Measurements from ENCODE around the gene NBEAL2. TPM values are rescaled to one million over a fixed set of nuclear protein-coding genes. Genes with fewer than 3 reads are reported as not detected.

The NBEAL2 gene
- polyA plus RNA-seq, 3 donors, result 10.4 to 622 (median 17.3) TPM

DNA sequence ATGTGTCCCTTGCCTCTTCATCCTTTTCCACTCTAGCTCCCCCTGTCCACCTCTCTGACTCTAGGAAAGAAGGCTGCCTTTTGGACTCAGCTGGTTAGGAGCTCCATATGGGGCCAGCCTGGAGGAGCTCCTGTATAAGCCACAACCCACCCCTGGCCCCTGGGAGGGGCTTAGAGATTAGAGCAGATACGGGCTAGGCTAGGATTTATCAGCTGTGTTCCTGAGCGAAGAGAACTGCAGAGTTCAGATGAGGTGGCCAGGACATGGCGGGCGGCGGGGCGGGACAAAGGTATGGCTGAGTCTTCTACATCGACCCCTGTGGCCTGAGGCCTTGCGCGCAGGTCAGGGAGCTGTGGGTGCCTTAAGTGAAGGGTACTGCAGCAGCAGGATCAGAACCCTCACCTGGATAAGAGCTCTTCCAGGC lies 7.9 kb downstream of the NBEAL2 start:
- H3K27me3 ChIP-seq (ENCODE audit: control insufficient read depth in 2 of 2, insufficient read depth in 2 of 2, low read length in 2 of 2), result no peaks in the 10 kb centered on the region
- peak overlapping the region; percentile 83 for H3K4me2 ChIP-seq (replicated peaks; ENCODE audit: extremely low read depth, low read length, poor library complexity, severe bottlenecking)
- peaks cover 69% of the 10 kb centered on the region for H4K20me1 ChIP-seq (ENCODE audit: insufficient read depth, low read length)
- H3K4me1 Mint-ChIP-seq, result peaks cover 93% of the 10 kb centered on the region
- no peaks in the 10 kb centered on the region for H3K9me3 Mint-ChIP-seq
- peaks cover 92 to 100% of the 10 kb centered on the region in 2 donors for H3K4me1 ChIP-seq (ENCODE audit: control insufficient read depth in 1 of 2, insufficient read depth in 2 of 2, low read length in 2 of 2)
- peak overlapping the region; percentile 80 to 90 for H3K4me3 Mint-ChIP-seq
- TF ChIP-seq, protein P1, sequence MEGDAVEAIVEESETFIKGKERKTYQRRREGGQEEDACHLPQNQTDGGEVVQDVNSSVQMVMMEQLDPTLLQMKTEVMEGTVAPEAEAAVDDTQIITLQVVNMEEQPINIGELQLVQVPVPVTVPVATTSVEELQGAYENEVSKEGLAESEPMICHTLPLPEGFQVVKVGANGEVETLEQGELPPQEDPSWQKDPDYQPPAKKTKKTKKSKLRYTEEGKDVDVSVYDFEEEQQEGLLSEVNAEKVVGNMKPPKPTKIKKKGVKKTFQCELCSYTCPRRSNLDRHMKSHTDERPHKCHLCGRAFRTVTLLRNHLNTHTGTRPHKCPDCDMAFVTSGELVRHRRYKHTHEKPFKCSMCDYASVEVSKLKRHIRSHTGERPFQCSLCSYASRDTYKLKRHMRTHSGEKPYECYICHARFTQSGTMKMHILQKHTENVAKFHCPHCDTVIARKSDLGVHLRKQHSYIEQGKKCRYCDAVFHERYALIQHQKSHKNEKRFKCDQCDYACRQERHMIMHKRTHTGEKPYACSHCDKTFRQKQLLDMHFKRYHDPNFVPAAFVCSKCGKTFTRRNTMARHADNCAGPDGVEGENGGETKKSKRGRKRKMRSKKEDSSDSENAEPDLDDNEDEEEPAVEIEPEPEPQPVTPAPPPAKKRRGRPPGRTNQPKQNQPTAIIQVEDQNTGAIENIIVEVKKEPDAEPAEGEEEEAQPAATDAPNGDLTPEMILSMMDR (IDR thresholded peaks at IDR 0.05), result no peak
- peak overlapping the region; percentile 69 for H3K9ac ChIP-seq (ENCODE audit: insufficient read depth, low read length, poor library complexity, severe bottlenecking)
- peak overlapping the region; percentile 89 to 92 for H3K27ac ChIP-seq (ENCODE audit: low read depth in 1 of 2, low read length in 2 of 2)
- no peak overlapping the region for H2AFZ ChIP-seq (ENCODE audit: insufficient read depth, low read depth, low read length, poor library complexity, severe bottlenecking)
- H3K36me3 ChIP-seq (replicated peaks in 1 of 2; ENCODE audit: control insufficient read depth in 1 of 2, insufficient read depth in 2 of 2, low read length in 2 of 2), result peaks cover 21 to 23% of the 10 kb centered on the region in 2 donors
- H3K27me3 Mint-ChIP-seq (ENCODE audit: low read depth in 3 of 3), result peaks cover 0 to 3% (median 1%) of the 10 kb centered on the region in 3 donors
- 14% methylated on average over 9 of the region's 9 CpGs for WGBS (ENCODE audit: insufficient coverage)
- peak overlapping the region; percentile 47 to 79 (median 55) for H3K4me3 ChIP-seq (replicated peaks in 1 of 3; ENCODE audit: low read depth in 2 of 3, low read length in 3 of 3)
- H3K27ac Mint-ChIP-seq, result peak overlapping the region; percentile 85 to 99 (median 95)
- peaks cover 47 to 65% of the 10 kb centered on the region in 2 donors for H3K36me3 Mint-ChIP-seq
- DNase-seq, result no peak
- peaks cover 100% of the 10 kb centered on the region for H3K79me2 ChIP-seq (ENCODE audit: insufficient read depth, low read length)
- intact Hi-C loops (cut with micrococcal nuclease), result loop anchor here in 1 of 2 donors (5.0 kb wide), 2 partner anchors 35 to 60 kb away; no protein-coding TSS in a partner anchor
- H3K9me3 ChIP-seq (replicated peaks in 1 of 2; ENCODE audit: control insufficient read depth in 1 of 2, insufficient read depth in 1 of 2, low read length in 2 of 2), result no peaks in the 10 kb centered on the region

DNA sequence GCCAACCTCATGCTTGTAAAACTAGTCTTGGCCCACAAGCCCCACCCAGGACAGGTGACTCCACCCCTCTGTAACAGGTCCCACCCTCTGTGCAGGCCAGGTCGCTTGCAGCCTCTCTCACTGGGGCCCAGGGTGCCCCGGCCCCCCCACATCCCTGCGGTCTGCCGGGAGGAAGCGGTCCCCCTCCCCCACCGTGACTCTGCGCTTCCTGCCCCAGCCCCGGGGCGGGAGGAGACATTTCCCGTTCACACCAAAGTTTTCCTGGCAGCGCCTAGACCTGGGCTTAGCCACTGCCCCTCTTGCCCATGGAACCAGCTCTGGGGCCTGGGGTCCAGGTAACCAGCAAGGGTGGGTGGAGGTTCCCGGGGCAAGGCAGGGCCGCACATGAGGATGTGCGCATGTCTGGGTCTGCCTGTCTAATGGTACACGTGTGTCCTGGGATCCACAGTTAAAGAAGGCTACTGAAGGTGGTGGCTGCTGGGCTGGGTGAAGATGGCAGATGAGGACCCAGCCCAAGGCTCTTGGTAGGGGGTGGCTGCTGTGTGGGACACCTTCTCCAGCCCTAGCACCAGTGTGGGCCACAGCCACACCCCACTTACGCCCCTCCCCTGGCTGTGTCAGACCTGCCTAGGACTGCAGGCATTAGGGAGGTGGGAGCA lies 8.4 kb downstream of the NBEAL2 start:
- Histone ChIP-seq H3K27ac (ENCODE audit: low read depth in 1 of 2, low read length in 2 of 2) (peak overlapping the region; percentile 89 to 92), H3K4me2 (replicated peaks; ENCODE audit: extremely low read depth, low read length, poor library complexity, severe bottlenecking) (peak overlapping the region; percentile 83), H3K4me3 (replicated peaks in 1 of 3; ENCODE audit: low read depth in 2 of 3, low read length in 3 of 3) (peak overlapping the region; percentile 47 to 79 (median 55)), H3K9me3 (replicated peaks in 1 of 2; ENCODE audit: control insufficient read depth in 1 of 2, insufficient read depth in 1 of 2, low read length in 2 of 2) (no peaks in the 10 kb centered on the region), H2AFZ (ENCODE audit: insufficient read depth, low read depth, low read length, poor library complexity, severe bottlenecking) (peak overlapping the region; percentile 21), H3K9ac (ENCODE audit: insufficient read depth, low read length, poor library complexity, severe bottlenecking) (peak overlapping the region; percentile 69), H3K4me1 (ENCODE audit: control insufficient read depth in 1 of 2, insufficient read depth in 2 of 2, low read length in 2 of 2) (peaks cover 86 to 96% of the 10 kb centered on the region in 2 donors), H4K20me1 (ENCODE audit: insufficient read depth, low read length) (peaks cover 69% of the 10 kb centered on the region), H3K27me3 (ENCODE audit: control insufficient read depth in 2 of 2, insufficient read depth in 2 of 2, low read length in 2 of 2) (no peaks in the 10 kb centered on the region), H3K79me2 (ENCODE audit: insufficient read depth, low read length) (peaks cover 100% of the 10 kb centered on the region), H3K36me3 (replicated peaks in 1 of 2; ENCODE audit: control insufficient read depth in 1 of 2, insufficient read depth in 2 of 2, low read length in 2 of 2) (peaks cover 26 to 29% of the 10 kb centered on the region in 2 donors)
- H3K36me3 Mint-ChIP-seq, result peaks cover 52 to 71% of the 10 kb centered on the region in 2 donors
- 0% methylated on average over 15 of the region's 16 CpGs for WGBS (ENCODE audit: insufficient coverage)
- H3K4me1 Mint-ChIP-seq, result peaks cover 87% of the 10 kb centered on the region
- peak; percentile 76 to 81 (median 79) for DNase-seq
- TF ChIP-seq, protein P1 (IDR thresholded peaks at IDR 0.05), result no peak
- peak overlapping the region; percentile 93 to 99 (median 96) for H3K27ac Mint-ChIP-seq
- H3K4me3 Mint-ChIP-seq, result peak overlapping the region; percentile 80 to 90
- H3K27me3 Mint-ChIP-seq (ENCODE audit: low read depth in 3 of 3), result peaks cover 0 to 3% (median 2%) of the 10 kb centered on the region in 3 donors
- no peaks in the 10 kb centered on the region for H3K9me3 Mint-ChIP-seq
- intact Hi-C loops (cut with micrococcal nuclease), result loop anchor here in 1 of 2 donors (5.0 kb wide), 2 partner anchors 36 to 61 kb away; no protein-coding TSS in a partner anchor

All from CD14-positive monocyte (primary cell).